ACC112 (cell line): ENCODE measurements around the gene RPL37.
A peak's percentile ranks its signal among the peaks of the same experiment; 100 is the strongest.
"Not testable (repeated sequence)": the region's sequence is repeated elsewhere in the genome, so short reads cannot be mapped to it uniquely, and the experiment has no call there.

Experiments used
- H2AFZ ChIP-seq: fragments of 200-600 bp; sonication (generic); one replicate; pipeline ENCODE4 v1.6.0; 2017; ENCODE audit warnings: antibody characterized with exemption, low read length; ENCODE audit not compliant: unreplicated experiment
- H3K27ac ChIP-seq: fragments of 200-600 bp; sonication (generic); 2 replicates; pipeline ENCODE4 v1.5.1; 2014; ENCODE audit warnings: low read depth, mild to moderate bottlenecking, antibody characterized with exemption, low read length, moderate library complexity
- H3K27me3 ChIP-seq: fragments of 200-600 bp; sonication (generic); 2 replicates; pipeline ENCODE4 v1.6.1; 2014; ENCODE audit warnings: mild to moderate bottlenecking, antibody characterized with exemption, low read length, moderate library complexity, mixed read lengths; ENCODE audit not compliant: insufficient read depth
- H3K36me3 ChIP-seq: fragments of 200-600 bp; sonication (generic); 2 replicates; pipeline ENCODE4 v1.6.1; 2016; ENCODE audit warnings: mild to moderate bottlenecking, antibody characterized with exemption, low read length, moderate library complexity, mixed read lengths; ENCODE audit not compliant: insufficient read depth
- H3K4me1 ChIP-seq: fragments of 200-600 bp; sonication (generic); one replicate; pipeline ENCODE4 v1.6.1; 2016; ENCODE audit warnings: low read length, mixed read lengths; ENCODE audit not compliant: insufficient read depth, unreplicated experiment, control insufficient read depth
- H3K4me3 ChIP-seq: fragments of 200-600 bp; sonication (generic); 2 replicates; pipeline ENCODE4 v1.5.1; 2014; ENCODE audit warnings: mild to moderate bottlenecking, low read depth, low read length
- H3K79me2 ChIP-seq: fragments of 200-600 bp; sonication (generic); one replicate; pipeline ENCODE4 v1.6.0; 2016; ENCODE audit warnings: low read length; ENCODE audit not compliant: control insufficient read depth, unreplicated experiment, insufficient read depth

The RPL37 gene

GRCh38 chr5:40825461-40826043 is 9.5 kb downstream of the RPL37 start:
- not testable (repeated sequence) for H3K79me2 ChIP-seq, H3K4me3 ChIP-seq, H2AFZ ChIP-seq, H3K27me3 ChIP-seq, H3K4me1 ChIP-seq, H3K27ac ChIP-seq
- peaks cover 34% of the 10 kb centered on the region for H3K36me3 ChIP-seq

DNA sequence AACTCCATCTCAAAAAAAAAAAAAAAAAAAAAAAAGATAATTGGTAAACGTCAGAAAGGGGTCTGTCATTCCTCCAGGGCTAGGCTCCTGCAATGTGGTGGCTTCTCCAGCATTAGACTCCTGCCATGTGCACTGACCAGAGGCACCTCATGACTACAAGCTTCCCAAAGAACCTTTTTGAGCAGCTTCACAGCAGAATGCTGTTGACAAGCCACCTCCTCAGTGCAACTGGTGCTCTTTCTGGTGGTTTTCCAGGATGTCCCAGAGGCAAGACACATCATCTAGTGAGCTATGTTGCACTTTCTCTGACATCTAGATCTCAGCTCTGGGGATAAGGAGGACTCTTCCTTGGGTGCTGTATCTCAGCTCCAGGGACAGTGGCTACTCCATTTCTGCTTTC is 11.6 kb downstream of the RPL37 start:
- Histone ChIP-seq H3K4me1 (no peaks in the 10 kb centered on the region), H2AFZ (no peak overlapping the region), H3K4me3 (no peak overlapping the region), H3K36me3 (peaks cover 16% of the 10 kb centered on the region), H3K79me2 (no peaks in the 10 kb centered on the region), H3K27ac (no peak overlapping the region), H3K27me3 (no peaks in the 10 kb centered on the region)

DNA sequence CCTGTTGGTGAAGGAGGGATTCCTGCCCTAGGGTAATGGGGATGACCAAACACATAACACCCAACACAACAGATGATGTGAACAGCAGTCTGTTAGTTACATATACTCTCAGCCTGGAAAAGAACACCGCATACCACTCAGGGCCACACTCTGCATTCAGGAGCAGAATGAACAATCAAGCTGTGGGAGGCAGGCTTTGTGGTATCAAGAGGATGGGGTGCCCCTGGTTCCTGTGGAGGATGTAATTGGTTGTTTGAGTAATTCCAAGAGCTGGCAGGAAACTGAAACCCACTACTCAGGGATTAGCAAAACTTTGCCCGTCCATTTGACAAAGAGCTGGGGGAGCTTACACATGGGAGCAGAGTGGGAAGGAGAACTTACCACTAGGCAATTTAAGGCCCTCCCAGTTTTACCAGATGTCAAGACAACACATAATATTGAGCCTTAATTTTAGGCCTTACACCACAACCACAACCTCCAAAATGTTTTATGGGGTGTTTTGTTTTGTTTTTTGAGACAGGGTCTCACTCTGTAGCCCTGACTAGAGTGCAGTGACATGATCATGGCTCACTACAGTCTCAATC is 21.2 kb downstream of the RPL37 start:
- no peaks in the 10 kb centered on the region for H3K79me2 ChIP-seq
- no peak overlapping the region for H3K4me3 ChIP-seq
- no peaks in the 10 kb centered on the region for H3K27me3 ChIP-seq
- H3K4me1 ChIP-seq = peaks cover 1% of the 10 kb centered on the region
- H3K36me3 ChIP-seq = no peaks in the 10 kb centered on the region
- H3K27ac ChIP-seq = no peak overlapping the region
- H2AFZ ChIP-seq = no peak overlapping the region

DNA sequence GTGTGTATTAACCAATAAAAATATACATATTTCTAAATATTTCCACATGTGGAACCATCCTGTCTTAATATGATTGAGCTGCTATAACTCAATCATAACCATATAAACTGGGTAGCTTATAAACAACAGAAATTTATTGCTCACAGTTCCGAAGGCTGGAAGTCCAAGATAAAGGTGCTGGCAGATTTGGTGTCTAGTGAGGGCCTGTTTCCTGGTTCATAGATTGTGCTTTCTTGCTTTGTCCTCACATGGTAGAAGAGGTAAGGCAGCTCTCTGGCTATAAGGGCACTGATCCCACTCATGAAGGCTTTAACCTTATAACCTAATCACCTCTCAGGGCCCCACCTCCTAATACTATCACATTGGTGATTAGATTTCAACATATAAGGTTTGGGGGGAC is 22.9 kb downstream of the RPL37 start:
- H3K4me3 ChIP-seq = no peak overlapping the region
- H3K27ac ChIP-seq = no peak overlapping the region
- no peaks in the 10 kb centered on the region for H3K79me2 ChIP-seq
- H3K36me3 ChIP-seq = no peaks in the 10 kb centered on the region
- H3K4me1 ChIP-seq = peaks cover 10% of the 10 kb centered on the region
- no peaks in the 10 kb centered on the region for H3K27me3 ChIP-seq
- H2AFZ ChIP-seq = no peak overlapping the region

DNA sequence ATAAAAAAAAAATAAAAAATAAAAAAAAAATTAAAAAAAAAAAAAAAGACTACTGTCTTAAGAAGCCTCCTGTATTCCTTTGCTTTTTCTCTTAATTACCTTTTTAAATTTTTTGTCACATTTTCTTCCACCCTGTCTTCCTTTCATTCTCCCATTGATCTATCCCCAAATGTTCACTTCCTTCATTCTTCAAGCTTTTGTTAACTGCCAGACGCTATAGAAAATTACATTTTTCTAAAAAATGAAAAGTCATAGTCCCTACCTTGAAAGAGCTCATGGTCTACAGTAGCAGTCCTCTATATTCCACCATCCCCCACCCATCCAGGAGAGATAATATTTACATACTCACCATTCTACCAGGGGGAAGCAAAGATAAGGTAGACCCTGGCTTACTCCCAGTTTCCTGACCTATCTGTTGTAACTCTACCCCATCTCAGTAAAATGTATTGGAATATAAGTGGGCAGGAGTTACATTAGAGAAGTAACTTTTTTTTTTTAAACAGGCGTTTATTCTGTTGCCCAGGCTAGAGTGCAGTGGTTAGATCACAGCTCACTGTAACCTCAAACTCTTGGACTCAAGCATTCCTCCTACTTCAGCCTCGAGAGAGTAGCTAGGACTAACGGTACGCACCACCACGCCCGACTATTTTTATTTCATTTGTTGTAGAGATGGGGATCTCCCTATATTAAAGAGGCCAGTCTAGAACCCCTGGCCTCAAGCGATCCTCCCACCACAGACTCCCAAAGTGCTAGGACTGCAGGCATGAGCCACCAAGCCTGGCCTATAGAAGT is 33.1 kb downstream of the RPL37 start:
- H3K27me3 ChIP-seq = no peaks in the 10 kb centered on the region
- peaks cover 5% of the 10 kb centered on the region for H3K79me2 ChIP-seq
- no peak overlapping the region for H3K4me3 ChIP-seq
- H2AFZ ChIP-seq = no peak overlapping the region
- no peaks in the 10 kb centered on the region for H3K36me3 ChIP-seq
- peaks cover 3% of the 10 kb centered on the region for H3K4me1 ChIP-seq
- H3K27ac ChIP-seq = no peak overlapping the region

GRCh38 chr5:40799258-40799657 is 35.8 kb downstream of the RPL37 start:
- Histone ChIP-seq H3K79me2 (peaks cover 32% of the 10 kb centered on the region), H3K27me3 (no peaks in the 10 kb centered on the region), H3K4me3 (peak overlapping the region; percentile 90), H3K4me1 (peaks cover 7% of the 10 kb centered on the region), H3K27ac (peak overlapping the region; percentile 84), H2AFZ (no peak overlapping the region), H3K36me3 (no peaks in the 10 kb centered on the region; the same call in 1 of the 2 replicates)

DNA sequence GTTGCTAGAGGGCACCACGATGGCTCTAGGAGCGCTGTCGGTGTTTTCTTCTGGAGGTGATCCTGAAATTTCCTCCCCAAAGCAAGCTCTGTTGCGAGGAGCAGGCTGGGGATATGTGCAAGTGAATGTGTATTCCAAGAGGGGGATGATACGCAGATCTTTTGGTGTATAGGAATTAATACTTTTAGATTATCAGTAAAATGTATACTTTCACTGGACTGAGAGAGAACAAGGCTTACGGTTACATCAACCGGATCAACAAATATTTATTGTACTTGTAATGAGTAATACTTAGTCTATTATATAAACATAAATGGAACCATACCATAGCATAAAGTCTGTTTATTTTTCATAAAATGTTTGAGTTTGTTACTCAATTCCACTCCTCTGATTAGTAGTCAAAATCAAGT is 36.2 kb downstream of the RPL37 start:
- peaks cover 37% of the 10 kb centered on the region for H3K79me2 ChIP-seq

GRCh38 chr5:40798012-40798800 is 36.8 kb downstream of the RPL37 start, which contains the start of gene PRKAA1:
Gene PRKAA1, minus strand, starts transcription at chr5:40798374. Its CDS starts 185 bp downstream, at chr5:40798189.
- Histone ChIP-seq H3K4me3 (peak within 1 kb of the TSS; percentile 90), H3K27ac (peak within 1 kb of the TSS; percentile 90), H3K36me3 (no peaks in the 10 kb centered on the region; the same call in 1 of the 2 replicates), H2AFZ (peak within 1 kb of the TSS; percentile 95), H3K79me2 (peaks cover 43% of the 10 kb centered on the region), H3K27me3 (no peaks in the 10 kb centered on the region), H3K4me1 (peaks cover 7% of the 10 kb centered on the region)

More for the DNA sequence above, 36.2 kb downstream of the RPL37 start:
- Histone ChIP-seq H3K4me1 (peaks cover 7% of the 10 kb centered on the region), H3K27me3 (no peaks in the 10 kb centered on the region), H3K27ac (peak overlapping the region; percentile 84), H3K4me3 (peak overlapping the region; percentile 90), H2AFZ (peak overlapping the region; percentile 95), H3K36me3 (no peaks in the 10 kb centered on the region; the same call in 1 of the 2 replicates)

DNA sequence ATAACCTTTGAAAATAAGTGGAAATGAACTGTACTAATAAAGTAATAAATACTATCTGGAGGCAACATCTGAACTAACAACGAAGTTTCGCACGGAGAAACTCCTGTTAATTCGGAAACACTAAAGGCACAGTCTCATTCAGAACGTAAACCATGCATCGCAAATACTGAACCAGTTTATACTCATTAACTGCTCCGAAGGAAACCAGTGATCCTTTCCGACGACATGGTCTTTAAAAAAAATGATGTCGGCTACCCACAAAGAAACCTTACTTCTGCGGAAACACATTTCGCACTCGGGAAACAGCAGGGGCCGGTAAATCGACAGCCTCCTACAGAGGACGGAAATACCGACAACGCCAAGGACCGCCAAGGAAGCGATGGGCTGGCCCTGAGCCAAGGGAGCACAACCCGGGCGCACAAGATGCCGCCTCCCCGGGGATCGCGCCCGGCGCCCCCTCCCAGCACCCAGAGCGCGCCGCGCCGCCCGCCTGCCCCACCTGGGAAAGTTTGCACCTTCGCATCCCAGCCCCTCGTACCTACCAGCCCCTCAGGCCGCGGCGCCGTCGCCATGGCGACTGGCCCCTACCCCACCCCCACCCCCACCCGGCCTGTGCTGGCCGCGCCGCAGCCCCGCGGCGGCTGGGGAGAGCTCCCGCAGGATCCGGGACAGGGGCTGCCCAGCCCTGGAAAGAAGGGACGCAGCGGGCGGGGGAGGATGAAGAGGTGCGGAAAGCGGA is 37.6 kb downstream of the RPL37 start:
- Histone ChIP-seq H2AFZ (peak overlapping the region; percentile 90), H3K27me3 (no peaks in the 10 kb centered on the region), H3K4me1 (peaks cover 7% of the 10 kb centered on the region), H3K4me3 (peak overlapping the region; percentile 90), H3K27ac (peak overlapping the region; percentile 90), H3K36me3 (no peaks in the 10 kb centered on the region; the same call in 1 of the 2 replicates), H3K79me2 (peaks cover 51% of the 10 kb centered on the region)

DNA sequence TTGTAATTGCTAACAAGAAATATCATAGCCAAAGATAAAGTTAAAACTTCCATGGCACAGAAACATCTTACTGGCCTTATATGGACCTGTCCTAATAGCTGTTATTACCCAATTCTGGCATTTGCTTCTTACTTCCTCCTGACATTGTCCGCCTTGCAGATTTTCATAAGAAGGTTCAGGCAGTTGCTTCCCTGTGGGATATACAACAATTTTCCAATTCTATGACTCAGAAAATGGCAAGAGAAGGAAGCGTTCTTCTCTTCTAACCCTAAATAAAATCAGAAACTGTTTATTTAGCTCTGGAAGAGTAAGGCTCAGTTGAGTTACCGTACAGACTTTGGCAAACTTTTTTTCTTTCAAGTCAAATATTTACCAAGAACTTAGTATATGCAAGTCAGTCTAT is 38.5 kb downstream of the RPL37 start:
- H3K4me1 ChIP-seq = peaks cover 13% of the 10 kb centered on the region
- peaks cover 60% of the 10 kb centered on the region for H3K79me2 ChIP-seq
- no peaks in the 10 kb centered on the region; the same call in 1 of the 2 replicates for H3K36me3 ChIP-seq
- H2AFZ ChIP-seq = no peak overlapping the region
- H3K4me3 ChIP-seq = peak overlapping the region; percentile 90
- no peaks in the 10 kb centered on the region for H3K27me3 ChIP-seq
- peak overlapping the region; percentile 90 for H3K27ac ChIP-seq
